Measurements from ENCODE around the gene TRIM41. TPM values are rescaled to one million over a fixed set of nuclear protein-coding genes. Genes with fewer than 3 reads are reported as not detected.
"Not testable (repeated sequence)": the region's sequence is repeated elsewhere in the genome, so short reads cannot be mapped to it uniquely, and the experiment has no call there.

Gene TRIM41
- total RNA-seq, 1 experiment from 2014 or later, result 10.5 TPM

DNA sequence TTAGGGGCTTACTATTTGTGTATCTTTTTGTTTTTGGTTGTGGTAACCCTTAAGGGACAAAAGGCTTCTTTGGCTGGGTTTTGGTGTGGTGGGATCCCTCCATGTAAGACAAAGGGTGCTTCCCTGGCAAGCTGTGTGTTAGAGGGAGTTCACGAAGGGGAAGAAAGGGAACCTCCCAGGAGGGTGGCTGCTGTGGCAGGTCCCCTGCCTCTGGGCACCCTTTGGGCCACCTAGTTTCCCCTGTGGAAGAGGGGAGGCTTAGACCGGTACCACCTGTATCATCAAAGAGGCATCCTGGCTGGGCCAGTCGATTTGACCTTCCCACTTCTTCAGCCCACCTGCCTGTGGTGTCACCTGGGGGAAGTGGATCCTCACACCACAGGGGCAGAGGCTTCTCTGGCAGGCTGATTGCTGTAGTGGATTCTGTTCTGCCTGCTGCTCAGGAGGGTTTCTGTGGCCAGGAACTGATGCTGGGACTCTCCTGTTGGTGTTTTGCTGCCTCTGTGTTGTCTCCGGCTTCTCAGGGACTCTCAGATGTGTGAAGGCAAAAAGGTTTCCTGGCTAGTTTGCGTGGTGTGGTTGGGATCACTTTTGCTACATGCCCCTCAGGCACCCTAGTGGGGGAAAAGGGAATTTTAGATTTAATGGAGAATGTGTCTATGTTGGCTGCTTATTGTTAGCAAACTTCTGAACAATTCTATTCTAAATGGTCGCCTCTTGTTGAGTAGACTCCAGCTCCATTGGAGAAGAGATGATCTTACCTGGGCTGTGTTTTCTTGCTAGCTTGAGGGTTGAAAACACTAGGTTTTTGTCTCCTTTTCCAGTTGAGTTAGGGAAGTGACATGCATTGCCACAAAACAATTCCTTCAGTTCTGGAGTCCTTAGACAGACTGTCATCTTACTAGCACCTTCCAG is 61.0 kb downstream of the TRIM41 start:
- DNase-seq (ENCODE audit: low spot score), result not testable (repeated sequence)

Other genes starting within 250 kb of the TRIM41 start
- not detected in 2 replicates for gene BTNL3, start 234.4 kb upstream of the TRIM41 start, total RNA-seq (2014; rRNA removed; shearing (Covaris generic))
- 0.15 TPM in 1 of 2 replicates, not detected in the other for gene BTNL9, start 183.0 kb upstream of the TRIM41 start, total RNA-seq (2014; rRNA removed; shearing (Covaris generic))
- not detected in 2 replicates for gene OR2V1, start 92.1 kb upstream of the TRIM41 start, total RNA-seq (2014; rRNA removed; shearing (Covaris generic))
- gene OR2V2, start 75.7 kb upstream of the TRIM41 start, total RNA-seq (2014; rRNA removed; shearing (Covaris generic)), result not detected in 2 replicates
- gene TRIM7, start 18.1 kb upstream of the TRIM41 start, total RNA-seq (2014; rRNA removed; shearing (Covaris generic)), result 0.10 and 0.27 TPM in 2 replicates
- 4,964 and 5,175 TPM in 2 replicates for gene RACK1, start 20.6 kb downstream of the TRIM41 start, total RNA-seq (2014; rRNA removed; shearing (Covaris generic))
- 7.6 and 11.5 TPM in 2 replicates for gene TRIM52, start 37.9 kb downstream of the TRIM41 start, total RNA-seq (2014; rRNA removed; shearing (Covaris generic))
- not detected in 2 replicates for gene OR4F3, start 144.0 kb downstream of the TRIM41 start, total RNA-seq (2014; rRNA removed; shearing (Covaris generic))

Measured in H4 (cell line).